GM18511 (cell line): ENCODE results near the gene SPDL1.
A peak's percentile ranks its signal among the peaks of the same experiment; 100 is the strongest.
"Not testable (repeated sequence)": the region's sequence is repeated elsewhere in the genome, so short reads cannot be mapped to it uniquely, and the experiment has no call there.

Experiments
- ATAC-seq: cut with Tn5 transposase; IDR thresholded peaks from one replicate; pipeline ENCODE4 v1.9.1; 2021; ENCODE audit warnings: mild to moderate bottlenecking, moderate library complexity; ENCODE audit not compliant: unreplicated experiment

SPDL1 gene

DNA sequence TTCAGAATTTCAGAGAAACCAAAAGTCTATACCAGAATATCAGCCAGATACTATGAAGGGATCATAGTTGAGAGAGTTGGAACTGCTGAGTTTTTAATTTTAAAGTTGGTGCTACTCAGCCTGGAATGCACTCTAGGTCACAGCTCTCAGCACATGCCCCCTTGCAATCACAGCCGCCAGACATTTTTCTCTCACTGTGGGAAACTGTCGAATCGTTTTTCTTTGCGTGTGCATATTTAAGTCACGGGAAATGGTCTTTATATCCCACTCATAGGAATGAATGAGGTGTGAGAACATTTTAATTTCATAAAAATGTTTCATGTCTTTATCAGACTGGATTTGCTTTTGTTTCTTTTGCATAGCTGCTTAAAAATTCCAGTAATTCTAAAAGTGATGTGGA, 12.2 kb upstream of the SPDL1 start:
- no peak for ATAC-seq

DNA sequence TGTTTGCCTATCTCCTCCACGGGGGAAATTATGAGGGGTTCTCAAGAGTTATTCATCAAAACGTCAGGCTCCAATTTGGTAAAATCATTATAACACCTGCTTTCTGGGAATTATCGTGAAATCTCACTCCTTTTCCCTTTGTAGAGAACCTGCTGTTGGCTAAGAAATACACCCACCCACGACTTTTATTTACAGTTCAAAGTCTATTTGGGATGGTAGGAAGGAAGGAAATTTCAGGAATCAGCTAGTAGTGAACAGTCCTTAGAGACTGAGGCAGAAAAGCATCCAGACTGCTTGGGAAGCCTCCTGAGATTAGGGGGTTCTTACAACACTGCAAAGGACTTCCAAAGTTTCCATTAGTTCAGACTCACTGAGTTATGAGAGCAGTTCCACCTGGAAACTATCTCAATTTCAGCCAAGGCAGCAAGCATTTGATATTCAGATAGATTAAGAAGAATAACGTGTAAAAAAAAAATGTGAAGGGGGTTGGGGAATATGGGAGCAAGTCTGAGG, 9.4 kb upstream of the SPDL1 start:
- no peak for ATAC-seq

DNA sequence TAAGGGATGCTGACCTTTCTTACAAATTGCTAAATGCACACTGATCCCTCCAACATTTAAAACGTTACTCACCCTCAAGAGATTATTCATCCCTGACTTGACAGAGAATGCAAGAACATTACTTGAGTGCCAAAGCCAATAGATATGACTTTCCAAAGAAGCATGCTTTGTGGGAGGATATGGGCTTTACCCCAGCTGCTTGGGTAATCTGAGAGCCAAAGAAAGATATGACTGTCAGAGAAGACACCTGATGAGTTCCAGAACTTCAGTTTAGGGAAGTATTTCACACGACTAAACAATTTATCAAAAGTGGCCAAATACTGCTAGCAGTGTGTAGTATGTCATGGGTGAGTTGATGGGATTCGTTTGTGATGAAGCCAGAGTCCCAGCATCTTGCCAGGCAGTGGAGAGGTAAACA, 7.4 kb upstream of the SPDL1 start:
- ATAC-seq, result no peak

DNA sequence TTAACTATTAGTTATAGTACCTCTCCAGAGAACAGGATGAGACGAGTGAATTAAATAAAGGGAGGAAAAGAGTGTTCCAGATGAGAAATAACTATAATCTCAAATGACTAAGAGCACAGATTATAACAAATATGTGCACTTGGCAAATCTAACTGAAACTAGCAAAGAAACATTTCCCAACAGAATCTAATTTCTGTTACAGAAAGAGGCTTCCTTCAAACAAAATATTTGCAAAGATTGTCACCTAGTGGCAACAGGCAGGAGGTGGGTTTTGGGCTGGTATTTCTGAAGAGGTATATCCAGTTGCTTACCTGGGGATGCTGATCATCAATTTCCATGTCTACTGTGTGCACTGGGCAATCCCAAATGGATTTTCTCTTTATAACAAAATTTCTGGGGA, 5.6 kb upstream of the SPDL1 start:
- ATAC-seq, result no peak

DNA sequence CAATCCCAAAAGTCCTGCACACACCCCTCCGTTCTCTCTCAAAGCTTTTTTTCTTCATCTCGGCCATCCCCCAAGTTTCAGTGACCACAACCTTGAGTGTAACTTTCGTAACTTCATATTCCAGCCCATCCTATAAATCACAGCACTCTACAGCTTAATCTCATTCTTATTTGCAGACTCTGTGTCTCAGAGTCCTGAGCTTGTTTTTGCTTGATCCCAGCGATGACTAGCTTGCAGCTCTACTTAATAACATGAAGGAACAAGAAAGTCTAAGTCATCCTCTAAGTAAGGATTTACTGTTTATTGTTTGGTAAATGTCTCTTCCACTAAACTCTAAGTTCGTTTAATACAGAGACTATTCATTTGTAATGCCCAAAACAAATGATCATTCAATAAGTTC, 2.6 kb upstream of the SPDL1 start:
- no peak for ATAC-seq

DNA sequence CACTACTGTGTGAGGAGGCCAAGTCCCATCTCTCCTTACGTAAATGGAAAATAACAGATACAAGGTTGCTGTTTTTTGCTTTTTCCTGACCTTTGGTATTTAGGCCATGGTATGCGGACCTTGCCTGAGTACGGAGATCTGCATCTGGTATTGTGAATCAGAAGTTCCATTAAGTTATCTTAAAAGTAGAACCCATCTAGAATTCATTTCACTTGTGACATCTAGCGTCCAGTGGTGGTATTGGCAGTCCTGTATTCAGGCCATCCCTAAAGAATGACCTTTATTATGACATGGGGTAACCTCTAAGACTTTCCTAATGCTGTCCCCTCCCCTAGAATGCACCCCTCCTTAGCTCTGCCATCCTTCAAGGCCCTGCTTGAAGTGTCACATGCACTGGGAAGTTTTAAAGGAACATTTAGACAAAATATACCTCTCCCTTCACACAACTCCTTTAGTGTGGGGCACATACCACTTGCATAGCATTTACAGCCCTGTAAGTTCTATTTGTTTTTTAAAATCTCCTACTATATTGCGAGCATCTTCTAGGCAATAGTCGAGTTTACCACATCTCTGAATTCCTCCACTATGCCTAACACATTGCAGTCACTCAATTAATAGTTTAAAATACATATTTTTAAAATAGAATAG, 1.9 kb upstream of the SPDL1 start:
- peak; percentile 42 for ATAC-seq

DNA sequence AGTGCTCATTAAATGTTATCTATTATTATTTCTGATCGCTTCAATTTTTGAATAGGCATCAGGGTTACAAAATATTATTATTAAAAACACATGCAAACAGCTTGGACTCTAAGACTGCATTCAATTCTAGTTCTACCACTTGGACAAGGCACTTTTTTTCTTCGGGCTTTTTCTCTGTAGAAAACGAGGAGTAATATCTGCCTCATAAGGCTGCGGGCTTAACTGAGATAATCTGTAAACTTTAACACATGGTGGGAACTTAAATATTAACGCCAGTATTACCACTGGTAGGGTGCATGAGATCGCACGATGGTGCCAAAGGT, 511 bp upstream of the SPDL1 start:
- ATAC-seq, result peak; percentile 45

DNA sequence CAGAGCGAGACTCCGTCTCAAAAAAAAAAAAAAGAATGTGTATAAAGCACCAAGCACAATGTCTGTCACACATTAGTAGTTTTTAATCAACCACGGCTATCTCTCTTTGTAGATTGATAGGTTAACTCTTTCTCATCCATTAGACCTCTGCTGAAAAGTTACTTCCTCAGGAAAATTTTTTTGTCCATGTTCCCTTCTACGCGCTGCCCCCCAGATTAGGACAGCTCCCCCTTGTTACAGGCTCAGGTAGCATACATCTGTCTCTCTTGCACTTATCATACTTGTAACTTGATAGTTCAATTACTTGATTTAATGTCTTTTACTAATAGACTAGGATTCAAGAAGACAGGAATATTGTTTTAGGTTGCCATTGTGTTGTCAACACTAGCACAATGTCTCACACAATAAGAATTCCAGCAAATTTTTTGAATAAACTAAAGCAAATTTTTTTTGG, 1.5 kb downstream of the SPDL1 start:
- ATAC-seq, result no peak

DNA sequence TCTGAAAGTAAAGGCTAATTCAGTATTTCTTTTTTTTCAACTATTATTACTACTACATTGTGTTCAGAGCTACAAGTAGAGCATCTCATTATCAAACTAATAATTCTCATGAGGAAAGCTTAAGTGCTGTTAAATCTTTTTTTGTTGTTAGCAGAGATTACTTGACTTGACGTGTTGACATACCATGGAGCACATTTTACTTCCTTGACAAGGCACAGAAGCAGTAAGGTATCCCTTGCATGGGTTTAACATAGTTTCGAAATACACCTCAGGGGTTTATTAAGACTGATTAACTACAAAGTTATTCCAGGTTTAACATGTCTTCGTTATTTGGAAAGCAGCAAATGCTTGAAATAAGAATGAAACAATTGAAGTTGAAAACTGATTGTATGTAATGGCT, 7.0 kb downstream of the SPDL1 start:
- ATAC-seq, result no peak

DNA sequence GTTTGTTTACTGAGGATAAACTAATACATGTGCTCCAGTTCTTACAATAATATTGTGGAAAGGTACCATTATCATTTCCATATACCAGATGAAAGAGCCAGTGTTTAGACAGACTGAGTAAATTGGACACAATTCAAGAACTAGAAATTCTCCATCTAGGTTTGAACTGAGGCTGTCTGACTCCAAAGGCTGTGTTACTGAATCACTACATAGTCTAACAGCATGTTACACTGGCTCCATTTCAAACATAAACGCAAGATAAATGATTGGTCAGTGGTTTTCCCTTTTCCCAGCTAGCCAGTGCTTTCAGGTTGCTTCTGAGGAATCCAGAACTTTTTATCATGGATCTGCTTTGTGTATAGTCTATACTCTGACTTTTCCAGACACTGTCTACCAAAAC, 8.1 kb downstream of the SPDL1 start:
- ATAC-seq, result no peak

DNA sequence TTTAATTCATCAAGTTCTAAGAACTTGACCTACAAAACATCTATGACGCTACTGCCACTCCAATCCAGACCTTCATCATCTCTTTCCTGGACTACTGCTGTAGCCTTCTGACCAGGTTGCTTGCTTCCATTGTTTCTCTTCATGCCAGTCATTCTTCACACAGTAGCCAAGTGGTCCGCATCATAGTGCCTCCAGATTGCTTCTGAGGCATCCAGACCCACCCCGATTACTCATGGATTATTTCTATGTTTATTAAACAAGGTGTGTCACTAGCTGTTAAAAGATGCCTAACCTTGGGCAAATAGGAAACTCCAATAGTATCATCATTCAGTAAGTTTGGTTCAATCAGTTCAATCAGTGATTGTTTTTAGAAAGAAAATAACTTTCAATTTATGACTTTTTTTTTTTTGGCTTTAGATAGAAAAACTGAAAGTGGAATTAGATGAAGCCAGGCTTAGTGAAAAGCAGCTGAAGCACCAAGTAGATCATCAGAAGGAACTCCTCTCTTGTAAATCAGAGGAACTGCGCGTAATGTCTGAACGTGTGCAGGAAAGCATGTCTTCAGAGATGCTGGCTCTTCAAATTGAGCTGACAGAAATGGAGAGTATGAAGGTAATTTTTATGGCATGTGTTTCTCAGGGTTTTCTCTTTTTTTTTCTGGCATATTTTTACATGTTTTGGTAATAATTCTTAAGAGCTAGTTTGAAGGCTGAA, 9.5 kb downstream of the SPDL1 start:
- no peak for ATAC-seq

DNA sequence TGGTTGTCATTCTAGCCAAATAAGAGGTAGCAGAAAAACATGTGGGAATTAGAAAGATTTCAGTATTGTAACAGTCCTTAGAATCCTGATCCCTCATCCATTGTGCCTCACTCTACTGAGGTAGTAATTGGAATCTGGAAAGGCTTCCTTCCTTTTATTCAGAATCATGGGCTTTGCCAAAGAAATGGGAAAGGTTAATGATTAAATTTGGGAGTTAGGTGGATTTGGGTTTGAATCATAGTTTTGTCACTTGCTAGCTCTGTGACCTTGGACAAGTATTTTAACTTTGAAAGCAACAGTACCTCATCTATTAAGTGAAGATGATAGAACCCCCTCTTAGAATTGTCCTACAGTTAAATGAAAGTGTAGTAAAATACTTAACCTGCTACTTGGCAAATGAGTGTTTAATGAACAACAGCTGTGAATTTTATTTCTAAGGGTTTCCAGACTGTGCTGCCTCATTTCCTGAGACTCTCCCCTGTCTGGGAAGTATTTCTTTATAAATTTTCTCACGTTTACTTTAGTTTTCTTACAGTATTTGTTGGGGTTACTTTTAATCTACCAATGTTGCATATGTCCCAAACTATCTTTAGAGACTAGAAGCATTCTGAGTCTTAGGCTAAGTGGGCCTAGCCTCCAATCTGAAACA, 11.7 kb downstream of the SPDL1 start:
- no peak for ATAC-seq

DNA sequence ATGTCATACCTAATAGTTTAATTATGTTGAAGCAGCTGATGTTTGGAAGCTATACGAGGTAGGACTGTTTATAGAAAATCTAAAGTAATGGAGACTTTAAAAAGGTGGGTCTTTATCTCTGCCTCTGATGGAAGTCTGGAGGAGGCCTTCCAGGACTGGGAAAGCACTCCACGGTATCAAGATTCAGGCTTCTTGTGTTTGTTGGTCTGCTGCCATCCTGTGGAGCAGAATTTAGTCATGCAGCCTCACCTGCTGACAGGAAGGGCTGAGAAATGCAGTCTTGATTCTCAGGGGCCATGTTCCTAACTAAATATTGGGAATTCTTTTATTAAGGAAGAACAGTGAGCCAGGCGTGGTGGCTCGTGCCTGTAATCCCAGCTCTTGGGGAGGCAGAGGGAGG, 15.9 kb downstream of the SPDL1 start:
- ATAC-seq, result no peak

DNA sequence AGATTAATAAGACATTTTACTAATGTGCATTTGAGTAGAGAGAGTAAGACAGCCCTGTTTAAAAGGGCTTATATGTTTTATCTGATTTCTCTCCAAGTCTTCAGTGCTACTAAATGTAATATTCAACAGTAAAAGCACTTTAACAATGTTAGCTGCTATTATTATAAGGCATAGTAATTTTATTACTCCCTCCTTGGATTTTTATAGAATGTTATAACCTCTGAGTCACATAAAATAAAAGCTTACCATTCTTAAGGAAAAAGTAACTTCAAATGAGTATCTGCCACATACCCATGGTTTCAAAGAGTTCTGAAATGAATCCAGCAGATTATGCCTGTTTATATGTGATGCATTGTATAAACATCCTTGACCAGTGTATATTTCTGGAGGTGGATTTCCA, 19.0 kb downstream of the SPDL1 start:
- no peak for ATAC-seq

DNA sequence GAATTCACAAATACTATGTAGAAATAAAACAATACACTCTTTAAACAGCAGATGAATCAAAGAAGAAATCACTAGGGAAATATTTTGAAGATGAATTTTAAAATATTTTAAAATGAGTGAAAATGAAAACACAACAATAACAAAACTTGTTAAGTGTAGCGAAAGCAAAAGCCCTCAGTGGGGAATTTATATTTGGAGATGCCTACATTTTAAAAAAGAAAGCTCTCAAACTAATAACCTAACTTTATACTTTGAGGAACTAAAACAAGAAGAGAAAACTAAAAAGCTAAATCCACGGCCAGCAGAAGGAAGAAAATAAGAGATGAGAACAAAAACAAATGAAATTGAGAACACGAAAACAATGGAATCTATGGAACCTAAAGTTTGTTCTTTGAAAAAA, 22.7 kb downstream of the SPDL1 start:
- ATAC-seq, result no peak

DNA sequence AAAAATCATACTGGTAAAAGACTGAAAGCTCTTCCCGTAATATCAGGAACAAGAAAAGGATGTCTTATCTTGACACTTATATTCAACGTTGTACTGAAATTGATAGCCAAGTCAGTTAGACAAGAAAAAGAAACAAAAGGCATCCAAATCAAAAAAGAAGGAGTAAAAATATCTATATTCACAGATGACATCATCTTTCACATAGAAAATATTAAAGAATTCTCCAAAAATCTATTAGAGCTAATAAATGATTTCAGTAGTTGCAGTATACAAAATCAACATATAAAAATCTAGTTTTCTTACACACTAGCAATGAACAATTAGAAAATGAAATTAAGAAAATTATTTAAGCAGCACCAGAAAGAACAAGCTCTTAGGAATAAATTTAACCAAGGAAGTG, 24.3 kb downstream of the SPDL1 start:
- ATAC-seq, result no peak

DNA sequence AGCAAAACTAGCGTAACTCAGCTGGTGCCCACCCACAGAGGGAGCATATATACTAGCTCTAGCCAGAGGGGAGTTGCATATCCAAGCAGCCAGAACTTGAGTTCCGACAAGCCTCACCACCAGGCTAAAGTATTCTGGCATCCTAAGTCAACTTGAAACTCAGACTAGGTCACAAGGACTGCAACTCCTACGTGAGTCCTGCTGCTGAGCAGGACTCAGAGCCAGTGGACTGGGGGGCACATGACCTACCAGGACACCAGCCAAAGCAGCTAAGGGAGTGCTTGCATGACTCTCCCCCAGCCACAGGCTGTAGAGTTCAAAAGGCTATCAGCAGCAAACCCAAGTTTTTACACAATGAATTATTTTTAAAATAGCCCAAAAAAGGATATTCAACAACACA, 26.1 kb downstream of the SPDL1 start:
- no peak for ATAC-seq

DNA sequence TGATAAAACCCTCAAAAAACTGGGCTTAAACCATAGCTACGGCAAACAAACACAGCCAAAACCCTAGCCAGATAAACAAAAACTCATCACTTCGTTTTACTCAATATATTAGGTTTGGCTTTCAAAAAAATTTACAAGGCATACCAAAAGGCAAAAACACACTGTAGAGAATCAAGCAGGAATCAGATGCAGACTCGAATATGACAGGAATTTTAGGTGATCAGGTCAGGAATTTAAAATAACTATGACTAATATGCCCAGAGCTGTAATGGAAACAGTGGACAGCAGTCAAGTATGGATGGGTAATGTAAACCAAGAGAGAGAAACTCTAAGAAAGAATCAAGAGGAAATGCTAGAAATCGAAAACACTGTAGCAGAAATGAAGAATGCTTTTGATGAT, 27.0 kb downstream of the SPDL1 start:
- ATAC-seq, result no peak

DNA sequence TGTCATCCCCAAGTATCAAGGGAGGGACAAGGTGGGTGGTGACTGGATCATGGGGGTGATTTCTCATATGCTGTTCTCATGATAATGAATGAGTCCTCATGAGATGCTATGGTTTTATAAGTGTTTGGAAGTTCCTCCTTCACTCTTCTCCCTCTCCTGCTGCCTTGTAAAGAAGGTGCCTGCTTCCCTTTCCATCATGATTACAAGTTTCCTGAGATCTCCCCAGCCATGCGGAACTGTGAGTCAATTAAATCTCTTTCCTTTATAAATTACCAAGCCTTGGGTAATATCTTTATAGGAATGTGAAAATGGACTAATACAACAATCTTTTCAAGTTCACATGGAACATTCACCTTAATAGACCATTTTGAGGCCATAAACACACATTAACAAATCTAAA, 32.0 kb downstream of the SPDL1 start:
- no peak for ATAC-seq

DNA sequence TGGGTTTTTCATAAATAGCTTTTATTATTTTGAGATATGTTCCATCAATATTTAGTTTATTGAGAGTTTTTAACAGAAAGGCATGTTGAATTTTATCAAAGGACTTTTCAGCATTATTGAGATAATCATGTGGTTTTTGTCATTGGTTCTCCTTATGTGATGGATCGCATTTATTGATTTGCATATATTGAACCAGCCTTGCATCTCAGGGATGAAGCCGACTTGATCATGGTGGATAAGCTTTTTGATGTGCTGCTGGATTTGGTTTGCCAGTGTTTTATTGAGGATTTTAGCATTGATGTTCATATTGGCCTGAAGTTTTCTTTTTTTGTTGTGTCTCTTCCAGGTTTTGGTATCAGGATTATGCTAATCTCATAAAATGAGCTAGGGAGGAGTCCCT, 40.7 kb downstream of the SPDL1 start:
- not testable (repeated sequence) for ATAC-seq

DNA sequence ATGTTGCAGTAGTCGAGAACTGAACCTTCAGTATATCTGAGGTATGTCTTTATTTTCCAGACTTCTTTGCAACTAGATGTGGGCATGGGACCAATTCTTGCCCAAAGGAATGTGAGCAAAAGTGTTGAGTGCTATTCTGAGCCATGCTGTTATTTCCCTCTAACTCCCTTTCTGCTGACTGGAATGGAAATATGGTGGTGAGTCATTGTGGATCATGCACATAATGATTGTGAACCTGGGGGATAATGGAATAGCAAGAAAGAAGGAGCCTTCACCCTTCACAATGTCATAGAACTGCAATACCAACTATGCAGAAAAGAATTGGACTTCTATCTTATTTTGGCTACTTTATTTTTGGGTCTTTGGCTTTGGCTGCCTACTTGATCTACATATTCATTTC, 43.2 kb downstream of the SPDL1 start:
- no peak for ATAC-seq

DNA sequence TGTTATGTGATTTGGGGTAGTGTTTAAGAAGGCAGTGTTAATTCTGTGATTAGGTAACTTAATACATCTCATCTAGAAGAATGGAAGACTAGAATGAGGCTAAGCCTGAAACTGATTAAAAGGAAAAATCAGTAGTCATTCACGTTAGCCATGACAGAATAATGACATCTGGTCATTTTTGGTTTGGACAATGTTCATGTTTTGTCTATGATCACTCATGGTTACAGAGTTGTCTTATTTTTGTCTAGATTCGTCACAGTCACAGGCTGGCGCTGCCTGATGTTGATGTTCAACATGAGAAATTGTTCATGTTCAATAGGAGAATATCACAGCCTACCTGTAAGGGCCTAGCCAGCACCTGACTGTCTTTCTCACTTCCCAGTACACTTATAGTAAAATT, 44.0 kb downstream of the SPDL1 start:
- no peak for ATAC-seq
